ENCODE data around the gene ZNRF2.

DNA sequence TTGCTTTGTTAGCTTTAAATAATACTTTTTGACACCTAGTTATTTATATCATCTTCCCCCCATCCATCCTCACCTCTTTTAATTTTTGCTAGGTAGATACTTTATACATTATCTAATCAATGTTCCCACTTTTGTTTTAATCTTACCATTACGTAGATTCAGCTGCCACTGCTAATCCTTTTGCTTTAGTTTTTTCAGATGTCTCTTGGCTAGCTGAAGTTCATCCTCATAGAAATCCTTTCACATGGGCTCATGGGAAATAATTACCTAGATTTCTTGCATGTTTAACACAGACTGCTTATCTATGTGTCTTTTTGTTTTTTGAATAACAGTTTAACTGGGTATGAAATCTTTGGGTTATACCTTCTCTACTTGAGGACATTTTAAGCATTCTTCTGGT lies 60.1 kb downstream of the ZNRF2 start:
- no peak for TF ChIP-seq CTCF (IDR thresholded peaks at IDR 0.05)
- no peak for TF ChIP-seq POLR2A (IDR thresholded peaks at IDR 0.05)
